ENCODE measurements around the gene CRYL1. TPM values are rescaled to one million over a fixed set of nuclear protein-coding genes. Genes with fewer than 3 reads are reported as not detected.

The CRYL1 gene
- total RNA-seq, 1 experiment from 2014 or later: 3.0 TPM

GRCh38 chr13:20428666-20429644 is 96.7 kb downstream of the CRYL1 start:
- Histone ChIP-seq H3K27me3 (ENCODE audit: low read length) (no peaks in the 10 kb centered on the region), H3K4me3 (ENCODE audit: low read length) (no peak overlapping the region), H3K79me2 (ENCODE audit: low read length) (no peaks in the 10 kb centered on the region), H4K20me1 (ENCODE audit: insufficient read depth, low read depth, low read length) (no peaks in the 10 kb centered on the region), H3K9me3 (ENCODE audit: low read length) (no peaks in the 10 kb centered on the region), H3K4me1 (ENCODE audit: low read length) (peaks cover 11% of the 10 kb centered on the region), H3K27ac (ENCODE audit: low read length) (no peak overlapping the region), H2AFZ (ENCODE audit: low read length) (no peak overlapping the region), H3K4me2 (ENCODE audit: low read depth, low read length, poor library complexity, severe bottlenecking) (no peak overlapping the region), H3K9ac (ENCODE audit: low read length) (no peak overlapping the region), H3K9me2 (replicated peaks; ENCODE audit: insufficient read depth, low read length) (no peaks in the 10 kb centered on the region), H3K36me3 (ENCODE audit: insufficient read depth, low read length) (no peaks in the 10 kb centered on the region)
- no peak for DNase-seq

DNA sequence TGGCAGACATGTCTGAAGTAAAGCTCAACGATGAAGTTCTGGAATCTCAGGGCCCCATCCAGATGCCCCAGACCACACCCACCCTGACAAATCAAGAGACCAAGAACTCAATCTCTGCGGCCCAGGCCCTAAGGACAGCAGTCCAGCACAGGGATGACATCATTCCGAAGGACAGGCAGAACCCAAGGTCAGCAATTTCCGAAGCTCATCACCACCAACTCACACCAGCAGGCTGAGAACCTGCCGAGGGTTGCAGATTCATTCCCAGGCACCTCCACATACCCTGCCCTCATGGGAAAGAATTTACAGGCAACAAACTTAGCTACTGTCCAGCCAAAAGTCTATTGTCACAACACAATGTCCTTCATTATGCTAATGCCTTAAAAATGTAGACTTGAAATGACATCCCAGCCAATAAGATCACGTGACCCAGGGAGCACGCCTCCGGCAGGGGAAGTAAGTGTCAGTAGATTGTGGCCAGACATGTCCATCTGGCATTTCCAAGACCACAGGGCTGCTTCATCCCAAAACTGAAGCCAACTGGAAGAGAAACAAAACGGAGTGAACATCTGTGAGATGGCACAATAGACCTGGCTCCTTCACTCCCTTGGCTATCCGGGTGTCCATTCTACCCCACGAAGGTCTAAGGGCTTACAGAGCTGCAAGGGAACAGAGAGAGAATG is 98.8 kb downstream of the CRYL1 start:
- no peaks in the 10 kb centered on the region for H3K9me3 ChIP-seq (ENCODE audit: low read length)
- no peak overlapping the region for H3K4me3 ChIP-seq (ENCODE audit: low read length)
- H3K9ac ChIP-seq (ENCODE audit: low read length): no peak overlapping the region
- H3K4me2 ChIP-seq (ENCODE audit: low read depth, low read length, poor library complexity, severe bottlenecking): no peak overlapping the region
- H3K36me3 ChIP-seq (ENCODE audit: insufficient read depth, low read length): no peaks in the 10 kb centered on the region
- H3K27me3 ChIP-seq (ENCODE audit: low read length): no peaks in the 10 kb centered on the region
- H3K9me2 ChIP-seq (replicated peaks; ENCODE audit: insufficient read depth, low read length): no peaks in the 10 kb centered on the region
- H4K20me1 ChIP-seq (ENCODE audit: insufficient read depth, low read depth, low read length): no peaks in the 10 kb centered on the region
- DNase-seq: no peak
- peaks cover 11% of the 10 kb centered on the region for H3K4me1 ChIP-seq (ENCODE audit: low read length)
- no peaks in the 10 kb centered on the region for H3K79me2 ChIP-seq (ENCODE audit: low read length)
- no peak overlapping the region for H2AFZ ChIP-seq (ENCODE audit: low read length)
- H3K27ac ChIP-seq (ENCODE audit: low read length): no peak overlapping the region

GRCh38 chr13:20425819-20426219 is 99.8 kb downstream of the CRYL1 start:
- Histone ChIP-seq H3K4me2 (ENCODE audit: low read depth, low read length, poor library complexity, severe bottlenecking) (no peak overlapping the region), H3K27me3 (ENCODE audit: low read length) (no peaks in the 10 kb centered on the region), H3K4me3 (ENCODE audit: low read length) (no peak overlapping the region), H3K9me3 (ENCODE audit: low read length) (no peaks in the 10 kb centered on the region), H3K79me2 (ENCODE audit: low read length) (no peaks in the 10 kb centered on the region), H3K9ac (ENCODE audit: low read length) (no peak overlapping the region), H3K4me1 (ENCODE audit: low read length) (peaks cover 11% of the 10 kb centered on the region), H3K9me2 (replicated peaks; ENCODE audit: insufficient read depth, low read length) (no peaks in the 10 kb centered on the region), H2AFZ (ENCODE audit: low read length) (no peak overlapping the region), H3K36me3 (ENCODE audit: insufficient read depth, low read length) (no peaks in the 10 kb centered on the region), H4K20me1 (ENCODE audit: insufficient read depth, low read depth, low read length) (no peaks in the 10 kb centered on the region), H3K27ac (ENCODE audit: low read length) (no peak overlapping the region)
- peak; percentile 50 for DNase-seq

DNA sequence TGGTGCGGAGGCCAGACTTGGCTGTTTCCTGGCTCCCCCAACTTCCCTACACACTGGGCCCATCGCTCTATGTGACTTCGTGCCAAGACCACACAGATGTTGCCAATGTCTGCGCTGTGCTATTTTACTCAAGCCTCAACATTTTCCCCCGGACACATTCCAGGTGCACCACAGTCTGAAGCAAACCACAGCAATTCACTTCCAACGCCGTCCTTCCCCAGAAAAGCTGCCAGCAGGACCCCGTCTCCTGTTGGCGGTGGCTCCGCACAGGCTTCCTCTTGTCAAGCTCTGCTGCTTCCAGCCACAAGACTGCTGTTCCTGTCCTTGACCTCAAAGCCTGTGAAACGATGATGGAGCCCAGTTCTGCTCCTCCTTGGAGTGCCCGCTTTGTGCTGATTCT is 100.7 kb downstream of the CRYL1 start:
- Histone ChIP-seq H3K4me3 (ENCODE audit: low read length) (no peak overlapping the region), H3K9me3 (ENCODE audit: low read length) (no peaks in the 10 kb centered on the region), H3K4me2 (ENCODE audit: low read depth, low read length, poor library complexity, severe bottlenecking) (no peak overlapping the region), H3K9ac (ENCODE audit: low read length) (no peak overlapping the region), H3K27ac (ENCODE audit: low read length) (no peak overlapping the region), H3K27me3 (ENCODE audit: low read length) (no peaks in the 10 kb centered on the region), H3K4me1 (ENCODE audit: low read length) (peaks cover 11% of the 10 kb centered on the region), H2AFZ (ENCODE audit: low read length) (no peak overlapping the region), H4K20me1 (ENCODE audit: insufficient read depth, low read depth, low read length) (no peaks in the 10 kb centered on the region), H3K36me3 (ENCODE audit: insufficient read depth, low read length) (no peaks in the 10 kb centered on the region), H3K79me2 (ENCODE audit: low read length) (no peaks in the 10 kb centered on the region), H3K9me2 (replicated peaks; ENCODE audit: insufficient read depth, low read length) (no peaks in the 10 kb centered on the region)
- no peak for DNase-seq

GRCh38 chr13:20424559-20424852 is 101.2 kb downstream of the CRYL1 start:
- no peak for DNase-seq
- no peak overlapping the region for H2AFZ ChIP-seq (ENCODE audit: low read length)
- no peak overlapping the region for H3K9ac ChIP-seq (ENCODE audit: low read length)
- no peaks in the 10 kb centered on the region for H3K27me3 ChIP-seq (ENCODE audit: low read length)
- H3K36me3 ChIP-seq (ENCODE audit: insufficient read depth, low read length): no peaks in the 10 kb centered on the region
- no peaks in the 10 kb centered on the region for H3K9me3 ChIP-seq (ENCODE audit: low read length)
- peaks cover 11% of the 10 kb centered on the region for H3K4me1 ChIP-seq (ENCODE audit: low read length)
- H3K4me3 ChIP-seq (ENCODE audit: low read length): no peak overlapping the region
- H3K79me2 ChIP-seq (ENCODE audit: low read length): no peaks in the 10 kb centered on the region
- no peaks in the 10 kb centered on the region for H3K9me2 ChIP-seq (replicated peaks; ENCODE audit: insufficient read depth, low read length)
- H4K20me1 ChIP-seq (ENCODE audit: insufficient read depth, low read depth, low read length): no peaks in the 10 kb centered on the region
- no peak overlapping the region for H3K4me2 ChIP-seq (ENCODE audit: low read depth, low read length, poor library complexity, severe bottlenecking)
- no peak overlapping the region for H3K27ac ChIP-seq (ENCODE audit: low read length)

DNA sequence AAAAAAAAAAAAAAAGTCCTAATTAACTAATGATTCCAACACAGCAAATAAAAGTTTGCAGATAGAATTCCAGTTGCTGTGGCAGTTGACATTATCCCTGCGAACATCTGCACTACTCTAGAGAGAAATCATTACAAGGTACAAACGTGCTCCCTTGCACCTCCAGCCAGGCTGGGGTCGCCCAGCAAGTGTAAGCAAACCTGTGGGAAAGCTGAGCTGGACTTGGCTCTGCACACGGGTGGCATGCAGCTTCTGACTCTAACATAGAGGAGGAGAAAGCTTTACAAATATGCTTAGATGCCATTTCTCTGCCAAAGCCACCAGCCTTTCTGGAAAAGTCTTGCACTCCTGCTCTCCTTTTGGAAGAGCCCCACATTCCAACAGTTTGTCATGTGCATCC is 103.3 kb downstream of the CRYL1 start:
- H2AFZ ChIP-seq (ENCODE audit: low read length): no peak overlapping the region
- no peaks in the 10 kb centered on the region for H3K9me2 ChIP-seq (replicated peaks; ENCODE audit: insufficient read depth, low read length)
- no peak for DNase-seq
- H3K4me1 ChIP-seq (ENCODE audit: low read length): peaks cover 11% of the 10 kb centered on the region
- H3K4me3 ChIP-seq (ENCODE audit: low read length): no peak overlapping the region
- H3K27ac ChIP-seq (ENCODE audit: low read length): no peak overlapping the region
- no peaks in the 10 kb centered on the region for H3K9me3 ChIP-seq (ENCODE audit: low read length)
- no peaks in the 10 kb centered on the region for H3K79me2 ChIP-seq (ENCODE audit: low read length)
- H3K4me2 ChIP-seq (ENCODE audit: low read depth, low read length, poor library complexity, severe bottlenecking): no peak overlapping the region
- H3K9ac ChIP-seq (ENCODE audit: low read length): no peak overlapping the region
- H3K36me3 ChIP-seq (ENCODE audit: insufficient read depth, low read length): no peaks in the 10 kb centered on the region
- H3K27me3 ChIP-seq (ENCODE audit: low read length): no peaks in the 10 kb centered on the region
- no peaks in the 10 kb centered on the region for H4K20me1 ChIP-seq (ENCODE audit: insufficient read depth, low read depth, low read length)

- no peak for DNase-seq
- no peak overlapping the region for H3K4me2 ChIP-seq (ENCODE audit: low read depth, low read length, poor library complexity, severe bottlenecking)
- no peak overlapping the region for H3K4me3 ChIP-seq (ENCODE audit: low read length)
These were observed 104.7 kb downstream of the CRYL1 start for GRCh38 chr13:20420938-20421337.

DNA sequence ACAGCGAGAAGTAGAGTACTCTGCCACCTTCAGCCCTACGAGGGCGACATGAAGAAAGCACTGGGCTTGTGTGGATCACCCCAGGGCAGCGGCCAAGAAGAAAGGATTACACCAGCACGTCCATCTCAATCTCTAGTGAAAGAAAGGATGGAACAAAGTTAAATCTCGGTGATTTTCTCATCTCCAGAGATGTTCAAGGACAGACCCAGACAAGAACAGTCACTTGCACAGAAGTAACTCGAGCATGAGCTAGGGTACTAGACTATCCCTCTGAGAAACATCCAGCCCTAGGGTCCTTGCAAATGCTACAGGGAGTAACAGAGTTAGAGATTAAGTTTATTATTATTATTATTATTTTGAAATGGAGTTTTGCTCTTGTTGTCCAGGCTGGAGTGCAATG is 106.7 kb downstream of the CRYL1 start:
- Histone ChIP-seq H3K4me2 (ENCODE audit: low read depth, low read length, poor library complexity, severe bottlenecking) (no peak overlapping the region), H3K79me2 (ENCODE audit: low read length) (no peaks in the 10 kb centered on the region), H4K20me1 (ENCODE audit: insufficient read depth, low read depth, low read length) (no peaks in the 10 kb centered on the region), H2AFZ (ENCODE audit: low read length) (no peak overlapping the region), H3K9me2 (replicated peaks; ENCODE audit: insufficient read depth, low read length) (no peaks in the 10 kb centered on the region), H3K9me3 (ENCODE audit: low read length) (no peaks in the 10 kb centered on the region), H3K27ac (ENCODE audit: low read length) (no peak overlapping the region), H3K9ac (ENCODE audit: low read length) (no peak overlapping the region), H3K4me3 (ENCODE audit: low read length) (no peak overlapping the region), H3K36me3 (ENCODE audit: insufficient read depth, low read length) (no peaks in the 10 kb centered on the region), H3K27me3 (ENCODE audit: low read length) (no peaks in the 10 kb centered on the region), H3K4me1 (ENCODE audit: low read length) (no peaks in the 10 kb centered on the region)
- no peak for DNase-seq

More at GRCh38 chr13:20420938-20421337, 104.7 kb downstream of the CRYL1 start:
- H3K79me2 ChIP-seq (ENCODE audit: low read length): no peaks in the 10 kb centered on the region
- no peaks in the 10 kb centered on the region for H3K9me2 ChIP-seq (replicated peaks; ENCODE audit: insufficient read depth, low read length)
- H3K36me3 ChIP-seq (ENCODE audit: insufficient read depth, low read length): no peaks in the 10 kb centered on the region
- no peaks in the 10 kb centered on the region for H3K27me3 ChIP-seq (ENCODE audit: low read length)
- H3K4me1 ChIP-seq (ENCODE audit: low read length): peaks cover 5% of the 10 kb centered on the region
- no peak overlapping the region for H2AFZ ChIP-seq (ENCODE audit: low read length)
- no peaks in the 10 kb centered on the region for H4K20me1 ChIP-seq (ENCODE audit: insufficient read depth, low read depth, low read length)
- H3K27ac ChIP-seq (ENCODE audit: low read length): no peak overlapping the region
- H3K9me3 ChIP-seq (ENCODE audit: low read length): no peaks in the 10 kb centered on the region
- no peak overlapping the region for H3K9ac ChIP-seq (ENCODE audit: low read length)

All from Karpas-422 (cell line).